ENCODE results near the gene MAG. TPM values are rescaled to one million over a fixed set of nuclear protein-coding genes. Genes with fewer than 3 reads are reported as not detected.

MAG gene
- total RNA-seq, 1 experiment from 2014 or later, result 0.17 TPM

DNA sequence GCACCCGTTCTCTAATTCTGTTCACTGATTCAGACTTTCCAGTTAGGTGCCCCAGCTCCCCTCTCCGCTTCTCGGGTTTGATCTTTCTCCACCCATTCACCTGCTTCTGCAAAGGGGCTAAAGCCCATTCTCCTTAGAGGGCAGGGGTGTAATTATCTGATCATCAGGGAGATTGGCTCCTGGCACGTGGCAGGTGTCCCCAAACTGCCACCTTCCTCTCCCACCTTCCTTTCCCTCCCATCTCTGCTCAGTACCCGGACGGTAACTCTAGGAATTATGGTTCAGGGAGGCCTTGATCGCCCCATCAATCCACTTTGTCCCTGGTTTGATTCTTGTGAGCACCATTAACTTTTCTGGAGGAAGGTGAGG is 56.0 kb downstream of the MAG start:
- ChIA-PET RAD21 (ENCODE audit: low non-redundant PET in 1 of 2, low total read pairs in 2 of 2, uncharacterized antibody in 2 of 2, unreplicated experiment in 2 of 2) (no interaction called here), CTCF (interaction anchor here (0.9 kb wide), 1 partner anchor 13 kb away, joined by 3 read pairs; no protein-coding TSS in a partner anchor), POLR2A (no interaction called here)
- H4K20me1 ChIP-seq (ENCODE audit: insufficient read depth), result no peaks in the 10 kb centered on the region
- H3K4me3 ChIP-seq (replicated peaks in 1 of 2; ENCODE audit: low read depth in 1 of 2, low read length in 2 of 2), result no peak overlapping the region
- no peaks in the 10 kb centered on the region for H3K36me3 ChIP-seq (ENCODE audit: control insufficient read depth in 1 of 2, insufficient read depth in 2 of 2, low read length in 2 of 2)
- H3K79me2 ChIP-seq (ENCODE audit: insufficient read depth, low read length), result no peaks in the 10 kb centered on the region
- no peak for DNase-seq (ENCODE audit: low read depth, low spot score)
- peaks cover 0 to 5% of the 10 kb centered on the region in 2 experiments; a peak in 1 of 4 replicates for H3K4me1 ChIP-seq (ENCODE audit: control insufficient read depth in 1 of 2, insufficient read depth in 2 of 2, low read length in 2 of 2)
- no peaks in the 10 kb centered on the region for H3K9me2 ChIP-seq (ENCODE audit: insufficient read depth)
- intact Hi-C loops (cut with micrococcal nuclease), result no loop called here
- no TSS peak for BruUV-seq (replicated peaks)
- ATAC-seq, result no peak
- no peak overlapping the region for H2AFZ ChIP-seq (ENCODE audit: low read depth, low read length, poor library complexity, severe bottlenecking)
- H3K27me3 ChIP-seq (ENCODE audit: insufficient read depth, low read length), result no peaks in the 10 kb centered on the region
- H3K4me2 ChIP-seq (ENCODE audit: low read length), result no peak overlapping the region
- no peak overlapping the region for H3K9ac ChIP-seq (ENCODE audit: low read length)
- H3K27ac ChIP-seq (ENCODE audit: low read depth, low read length), result no peak overlapping the region
- no peaks in the 10 kb centered on the region for H3K9me3 ChIP-seq (ENCODE audit: control insufficient read depth in 1 of 2, insufficient read depth in 1 of 2, low read depth in 1 of 2, low read length in 2 of 2)
- TF ChIP-seq TCF7L2 (IDR thresholded peaks at IDR 0.05; ENCODE audit: borderline replicate concordance, extremely low read depth, insufficient read depth, insufficient read length) (no peak), SIN3A (IDR thresholded peaks at IDR 0.05; ENCODE audit: low read depth) (no peak), EZH2phosphoT487 (IDR thresholded peaks at IDR 0.05; ENCODE audit: borderline replicate concordance) (no peak), ZNF274 (IDR thresholded peaks at IDR 0.05; ENCODE audit: low read depth, low read length) (no peak), YY1 (IDR thresholded peaks at IDR 0.05; ENCODE audit: extremely low read depth, insufficient replicate concordance, low read depth, low read length) (no peak), EGR1 (IDR thresholded peaks at IDR 0.05; ENCODE audit: low read depth) (no peak), SRF (IDR thresholded peaks at IDR 0.05; ENCODE audit: low read depth) (no peak), EZH2 (IDR thresholded peaks at IDR 0.05) (no peak)
- TF ChIP-seq, protein P1, sequence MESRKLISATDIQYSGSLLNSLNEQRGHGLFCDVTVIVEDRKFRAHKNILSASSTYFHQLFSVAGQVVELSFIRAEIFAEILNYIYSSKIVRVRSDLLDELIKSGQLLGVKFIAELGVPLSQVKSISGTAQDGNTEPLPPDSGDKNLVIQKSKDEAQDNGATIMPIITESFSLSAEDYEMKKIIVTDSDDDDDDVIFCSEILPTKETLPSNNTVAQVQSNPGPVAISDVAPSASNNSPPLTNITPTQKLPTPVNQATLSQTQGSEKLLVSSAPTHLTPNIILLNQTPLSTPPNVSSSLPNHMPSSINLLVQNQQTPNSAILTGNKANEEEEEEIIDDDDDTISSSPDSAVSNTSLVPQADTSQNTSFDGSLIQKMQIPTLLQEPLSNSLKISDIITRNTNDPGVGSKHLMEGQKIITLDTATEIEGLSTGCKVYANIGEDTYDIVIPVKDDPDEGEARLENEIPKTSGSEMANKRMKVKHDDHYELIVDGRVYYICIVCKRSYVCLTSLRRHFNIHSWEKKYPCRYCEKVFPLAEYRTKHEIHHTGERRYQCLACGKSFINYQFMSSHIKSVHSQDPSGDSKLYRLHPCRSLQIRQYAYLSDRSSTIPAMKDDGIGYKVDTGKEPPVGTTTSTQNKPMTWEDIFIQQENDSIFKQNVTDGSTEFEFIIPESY (IDR thresholded peaks at IDR 0.05; ENCODE audit: extremely low read depth, insufficient replicate concordance, low read length), result no peak
- TF ChIP-seq, protein P2, sequence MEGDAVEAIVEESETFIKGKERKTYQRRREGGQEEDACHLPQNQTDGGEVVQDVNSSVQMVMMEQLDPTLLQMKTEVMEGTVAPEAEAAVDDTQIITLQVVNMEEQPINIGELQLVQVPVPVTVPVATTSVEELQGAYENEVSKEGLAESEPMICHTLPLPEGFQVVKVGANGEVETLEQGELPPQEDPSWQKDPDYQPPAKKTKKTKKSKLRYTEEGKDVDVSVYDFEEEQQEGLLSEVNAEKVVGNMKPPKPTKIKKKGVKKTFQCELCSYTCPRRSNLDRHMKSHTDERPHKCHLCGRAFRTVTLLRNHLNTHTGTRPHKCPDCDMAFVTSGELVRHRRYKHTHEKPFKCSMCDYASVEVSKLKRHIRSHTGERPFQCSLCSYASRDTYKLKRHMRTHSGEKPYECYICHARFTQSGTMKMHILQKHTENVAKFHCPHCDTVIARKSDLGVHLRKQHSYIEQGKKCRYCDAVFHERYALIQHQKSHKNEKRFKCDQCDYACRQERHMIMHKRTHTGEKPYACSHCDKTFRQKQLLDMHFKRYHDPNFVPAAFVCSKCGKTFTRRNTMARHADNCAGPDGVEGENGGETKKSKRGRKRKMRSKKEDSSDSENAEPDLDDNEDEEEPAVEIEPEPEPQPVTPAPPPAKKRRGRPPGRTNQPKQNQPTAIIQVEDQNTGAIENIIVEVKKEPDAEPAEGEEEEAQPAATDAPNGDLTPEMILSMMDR (IDR thresholded peaks at IDR 0.05 in 2 of 3, conservative IDR thresholded peaks at IDR 0.05 in 1 of 3; ENCODE audit: borderline replicate concordance in 1 of 3, insufficient read depth in 1 of 3, low read depth in 2 of 3, low read length in 2 of 3), result no peak
- TF ChIP-seq, protein P3, sequence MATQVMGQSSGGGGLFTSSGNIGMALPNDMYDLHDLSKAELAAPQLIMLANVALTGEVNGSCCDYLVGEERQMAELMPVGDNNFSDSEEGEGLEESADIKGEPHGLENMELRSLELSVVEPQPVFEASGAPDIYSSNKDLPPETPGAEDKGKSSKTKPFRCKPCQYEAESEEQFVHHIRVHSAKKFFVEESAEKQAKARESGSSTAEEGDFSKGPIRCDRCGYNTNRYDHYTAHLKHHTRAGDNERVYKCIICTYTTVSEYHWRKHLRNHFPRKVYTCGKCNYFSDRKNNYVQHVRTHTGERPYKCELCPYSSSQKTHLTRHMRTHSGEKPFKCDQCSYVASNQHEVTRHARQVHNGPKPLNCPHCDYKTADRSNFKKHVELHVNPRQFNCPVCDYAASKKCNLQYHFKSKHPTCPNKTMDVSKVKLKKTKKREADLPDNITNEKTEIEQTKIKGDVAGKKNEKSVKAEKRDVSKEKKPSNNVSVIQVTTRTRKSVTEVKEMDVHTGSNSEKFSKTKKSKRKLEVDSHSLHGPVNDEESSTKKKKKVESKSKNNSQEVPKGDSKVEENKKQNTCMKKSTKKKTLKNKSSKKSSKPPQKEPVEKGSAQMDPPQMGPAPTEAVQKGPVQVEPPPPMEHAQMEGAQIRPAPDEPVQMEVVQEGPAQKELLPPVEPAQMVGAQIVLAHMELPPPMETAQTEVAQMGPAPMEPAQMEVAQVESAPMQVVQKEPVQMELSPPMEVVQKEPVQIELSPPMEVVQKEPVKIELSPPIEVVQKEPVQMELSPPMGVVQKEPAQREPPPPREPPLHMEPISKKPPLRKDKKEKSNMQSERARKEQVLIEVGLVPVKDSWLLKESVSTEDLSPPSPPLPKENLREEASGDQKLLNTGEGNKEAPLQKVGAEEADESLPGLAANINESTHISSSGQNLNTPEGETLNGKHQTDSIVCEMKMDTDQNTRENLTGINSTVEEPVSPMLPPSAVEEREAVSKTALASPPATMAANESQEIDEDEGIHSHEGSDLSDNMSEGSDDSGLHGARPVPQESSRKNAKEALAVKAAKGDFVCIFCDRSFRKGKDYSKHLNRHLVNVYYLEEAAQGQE (IDR thresholded peaks at IDR 0.05; ENCODE audit: low read depth), result no peak
- TF ChIP-seq, protein P4, sequence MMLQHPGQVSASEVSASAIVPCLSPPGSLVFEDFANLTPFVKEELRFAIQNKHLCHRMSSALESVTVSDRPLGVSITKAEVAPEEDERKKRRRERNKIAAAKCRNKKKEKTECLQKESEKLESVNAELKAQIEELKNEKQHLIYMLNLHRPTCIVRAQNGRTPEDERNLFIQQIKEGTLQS (IDR thresholded peaks at IDR 0.05), result no peak

Data from HCT116 (cell line).